HG03139 (cell line): ENCODE measurements around the gene MTTP.

Experiments used
- ATAC-seq: cut with Tn5 transposase; IDR thresholded peaks from one replicate; pipeline ENCODE4 v1.9.1; 2021; ENCODE audit not compliant: unreplicated experiment

MTTP gene

DNA sequence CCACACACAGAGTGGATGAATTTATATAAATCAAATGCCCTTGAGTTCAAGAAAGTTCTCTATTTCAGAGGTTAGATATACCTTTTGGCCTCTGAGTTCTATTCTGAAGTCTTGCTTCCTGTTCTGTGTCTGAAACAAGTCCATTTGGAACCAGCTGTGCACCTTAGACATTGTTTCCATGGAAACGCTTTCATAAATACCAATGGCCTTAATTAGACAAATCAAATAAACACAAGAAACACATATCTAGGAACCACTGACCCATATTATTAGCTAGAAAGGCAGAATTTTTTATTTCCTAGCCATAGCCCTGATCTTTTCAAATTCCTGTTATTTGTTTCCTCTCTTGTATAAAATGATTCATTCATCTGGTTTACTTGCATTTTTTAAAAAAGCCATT, 91.4 kb downstream of the MTTP start:
- no peak for ATAC-seq

DNA sequence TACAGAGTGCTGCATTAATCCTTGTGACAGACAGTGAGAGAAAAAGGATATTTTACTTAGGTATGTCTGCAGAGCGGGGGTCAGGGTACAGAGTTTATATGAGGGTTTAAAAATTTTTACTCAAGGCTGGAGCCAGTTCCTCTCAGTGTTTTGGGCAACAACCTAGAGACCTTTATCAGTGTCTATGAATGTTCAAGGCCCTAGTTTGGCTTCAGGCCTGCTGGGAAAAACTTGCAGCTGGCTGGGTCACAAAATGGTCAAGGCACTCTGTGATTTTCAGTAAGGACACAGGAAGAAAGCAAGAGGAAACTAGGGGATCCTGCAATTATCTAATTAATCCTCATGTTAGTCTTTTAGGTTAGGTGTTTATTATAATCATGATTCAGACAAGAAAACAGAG, 93.8 kb downstream of the MTTP start:
- ATAC-seq, result no peak

DNA sequence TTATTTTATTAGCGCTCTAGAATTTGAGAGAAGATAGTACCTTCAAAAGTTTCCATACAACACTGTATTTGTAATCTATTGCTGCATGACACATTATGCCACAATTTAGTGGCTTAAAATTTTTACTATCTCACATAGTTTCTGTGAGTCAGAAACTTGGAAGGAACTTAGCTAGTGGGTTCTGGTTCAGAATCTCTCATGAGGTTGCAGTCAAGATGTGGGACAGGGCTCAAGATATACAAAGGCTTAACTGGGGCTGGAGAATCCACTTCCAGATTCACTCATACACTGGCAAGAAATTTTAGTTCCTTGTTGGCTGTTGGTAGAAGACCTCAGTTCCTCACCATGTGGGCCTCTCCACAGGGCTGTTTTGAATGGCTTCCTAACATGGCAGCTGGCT, 94.5 kb downstream of the MTTP start:
- ATAC-seq, result no peak

DNA sequence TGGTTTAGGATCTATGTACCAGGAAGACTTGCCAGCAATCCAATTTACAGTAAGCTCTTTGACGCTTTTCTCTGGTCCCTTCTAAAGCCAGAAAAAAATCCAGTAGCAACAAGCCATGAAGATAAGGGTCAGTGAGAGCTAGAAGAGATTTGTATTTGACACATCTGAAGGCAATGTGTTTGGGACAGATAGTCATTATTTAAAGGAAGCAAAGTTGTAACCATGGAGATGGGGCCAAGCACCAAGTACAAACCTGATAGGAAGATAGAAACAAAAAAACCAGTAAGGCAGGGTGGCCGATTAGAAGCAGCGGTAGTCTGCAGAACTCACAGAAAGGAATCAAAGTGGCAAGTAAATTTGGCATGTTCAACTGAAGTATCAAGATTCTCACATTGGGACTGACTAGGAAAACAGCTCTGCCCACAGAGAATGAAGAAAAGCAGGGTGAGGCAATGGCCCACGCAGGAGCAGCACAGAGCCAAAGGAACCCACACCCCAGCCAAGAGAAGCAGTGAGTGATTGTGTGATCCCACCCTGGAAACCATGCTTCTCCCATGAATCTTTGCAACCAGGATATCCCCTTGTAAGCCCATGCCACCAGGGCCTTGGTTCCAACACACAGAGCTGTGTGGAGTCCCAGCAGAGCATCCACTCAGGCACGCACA, 95.9 kb downstream of the MTTP start:
- no peak for ATAC-seq
